ENCODE data around the gene THADA.

The THADA gene

DNA sequence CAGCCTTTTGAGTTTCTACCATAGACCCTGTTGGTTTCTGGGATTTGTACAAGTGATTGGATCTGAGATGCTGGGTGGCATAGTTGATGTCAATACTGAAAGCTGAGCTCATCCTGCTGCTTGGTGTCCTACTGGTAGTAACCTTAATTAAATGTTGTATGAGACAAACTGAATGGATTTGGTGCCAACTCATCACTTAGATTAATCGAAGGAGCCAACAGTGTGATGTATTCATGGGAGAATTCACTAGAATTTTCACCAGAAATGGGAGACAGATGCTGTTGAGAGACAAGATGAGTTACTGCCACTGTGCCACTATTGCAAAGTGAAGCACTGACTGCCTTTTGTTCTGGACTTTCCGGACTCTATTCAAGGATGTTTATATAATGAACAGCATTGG is 158.5 kb downstream of the THADA start:
- Histone ChIP-seq H3K27me3 (ENCODE audit: control insufficient read depth in 2 of 2, insufficient read depth in 2 of 2, low read length in 2 of 2) (no peaks in the 10 kb centered on the region), H3K4me3 (ENCODE audit: low read length in 2 of 2) (no peak overlapping the region), H3K9me3 (ENCODE audit: control insufficient read depth in 2 of 2, low read length in 2 of 2) (no peaks in the 10 kb centered on the region), H3K9ac (ENCODE audit: low read depth in 1 of 2, low read length in 2 of 2) (no peak overlapping the region), H3K27ac (ENCODE audit: low read depth in 2 of 2, low read length in 2 of 2) (no peak overlapping the region), H3K36me3 (ENCODE audit: control insufficient read depth in 2 of 2, insufficient read depth in 2 of 2, low read length in 2 of 2) (no peaks in the 10 kb centered on the region), H3K4me1 (ENCODE audit: control insufficient read depth in 2 of 2, insufficient read depth in 2 of 2, low read length in 2 of 2) (peaks cover 0 to 3% of the 10 kb centered on the region in 2 donors)

DNA sequence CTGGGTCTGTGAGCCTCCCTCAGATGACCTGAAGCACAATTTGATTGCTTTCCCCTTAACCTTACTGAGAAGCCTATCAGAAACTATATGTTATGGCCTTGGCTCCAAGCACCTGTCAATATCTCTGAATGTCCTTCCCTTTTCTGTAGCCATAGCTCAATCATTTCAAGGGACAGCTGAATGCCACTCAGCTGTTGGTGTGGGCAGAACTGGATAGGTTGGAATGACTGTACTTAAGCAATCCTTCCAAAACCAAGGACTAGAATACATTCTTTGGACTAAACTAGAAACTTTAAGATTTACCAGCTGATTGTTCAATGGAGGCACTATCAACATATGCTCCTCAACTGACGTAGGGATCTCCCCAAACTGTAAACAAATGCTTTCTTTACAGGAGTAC is 159.4 kb downstream of the THADA start:
- Histone ChIP-seq H3K4me1 (ENCODE audit: control insufficient read depth in 2 of 2, insufficient read depth in 2 of 2, low read length in 2 of 2) (peaks cover 0 to 3% of the 10 kb centered on the region in 2 donors), H3K36me3 (ENCODE audit: control insufficient read depth in 2 of 2, insufficient read depth in 2 of 2, low read length in 2 of 2) (no peaks in the 10 kb centered on the region), H3K4me3 (ENCODE audit: low read length in 2 of 2) (no peak overlapping the region), H3K9ac (ENCODE audit: low read depth in 1 of 2, low read length in 2 of 2) (no peak overlapping the region), H3K9me3 (ENCODE audit: control insufficient read depth in 2 of 2, low read length in 2 of 2) (no peaks in the 10 kb centered on the region), H3K27me3 (ENCODE audit: control insufficient read depth in 2 of 2, insufficient read depth in 2 of 2, low read length in 2 of 2) (no peaks in the 10 kb centered on the region), H3K27ac (ENCODE audit: low read depth in 2 of 2, low read length in 2 of 2) (no peak overlapping the region)

DNA sequence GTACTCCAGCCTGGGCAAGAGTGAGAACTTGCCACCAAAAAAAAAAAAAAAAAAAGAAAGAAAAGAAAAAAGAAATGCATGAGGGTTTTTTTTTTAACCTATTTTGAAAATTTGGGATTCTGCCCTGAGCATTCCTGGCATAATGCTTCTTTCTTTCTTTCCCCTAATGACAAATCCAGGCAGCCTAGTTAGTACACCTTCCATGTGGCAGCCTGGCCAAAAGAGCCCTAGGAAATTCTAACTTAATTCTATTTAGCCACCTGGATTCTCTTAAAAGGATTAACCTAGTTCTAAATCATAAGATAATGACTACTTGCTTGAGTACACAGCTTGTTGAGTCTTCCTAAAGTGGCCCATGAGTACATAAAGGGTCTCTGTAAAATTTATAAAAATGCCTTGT is 160.1 kb downstream of the THADA start:
- H3K9ac ChIP-seq (ENCODE audit: low read depth in 1 of 2, low read length in 2 of 2), result no peak overlapping the region
- no peak overlapping the region for H3K27ac ChIP-seq (ENCODE audit: low read depth in 2 of 2, low read length in 2 of 2)
- H3K9me3 ChIP-seq (ENCODE audit: control insufficient read depth in 2 of 2, low read length in 2 of 2), result no peaks in the 10 kb centered on the region
- H3K27me3 ChIP-seq (ENCODE audit: control insufficient read depth in 2 of 2, insufficient read depth in 2 of 2, low read length in 2 of 2), result no peaks in the 10 kb centered on the region
- no peaks in the 10 kb centered on the region for H3K36me3 ChIP-seq (ENCODE audit: control insufficient read depth in 2 of 2, insufficient read depth in 2 of 2, low read length in 2 of 2)
- H3K4me3 ChIP-seq (ENCODE audit: low read length in 2 of 2), result no peak overlapping the region
- peaks cover 0 to 2% of the 10 kb centered on the region in 2 donors for H3K4me1 ChIP-seq (ENCODE audit: control insufficient read depth in 2 of 2, insufficient read depth in 2 of 2, low read length in 2 of 2)

DNA sequence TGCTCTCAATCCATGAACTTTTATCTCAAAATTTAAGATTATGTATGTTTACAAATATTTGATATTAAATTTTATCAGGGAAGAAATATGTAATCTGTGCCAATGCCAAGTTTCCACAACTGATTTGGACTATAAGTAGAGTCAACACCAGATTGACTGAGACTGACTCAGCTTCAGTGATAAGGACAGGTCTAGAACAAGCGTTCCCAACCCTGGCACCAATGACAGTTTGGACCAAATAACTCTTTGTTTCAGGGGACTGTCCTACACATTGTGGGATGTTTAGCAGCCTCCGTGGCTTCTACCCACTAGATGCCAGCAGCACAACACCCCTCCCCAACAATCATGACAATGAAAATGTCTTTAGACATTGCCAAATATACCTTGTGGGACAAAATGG is 165.3 kb downstream of the THADA start:
- Histone ChIP-seq H3K27ac (ENCODE audit: low read depth in 2 of 2, low read length in 2 of 2) (no peak overlapping the region), H3K27me3 (ENCODE audit: control insufficient read depth in 2 of 2, insufficient read depth in 2 of 2, low read length in 2 of 2) (no peaks in the 10 kb centered on the region), H3K9me3 (ENCODE audit: control insufficient read depth in 2 of 2, low read length in 2 of 2) (no peaks in the 10 kb centered on the region), H3K9ac (ENCODE audit: low read depth in 1 of 2, low read length in 2 of 2) (no peak overlapping the region), H3K4me1 (ENCODE audit: control insufficient read depth in 2 of 2, insufficient read depth in 2 of 2, low read length in 2 of 2) (peaks cover 16 to 17% of the 10 kb centered on the region in 2 donors), H3K36me3 (ENCODE audit: control insufficient read depth in 2 of 2, insufficient read depth in 2 of 2, low read length in 2 of 2) (peaks cover 0 to 2% of the 10 kb centered on the region in 2 donors), H3K4me3 (ENCODE audit: low read length in 2 of 2) (no peak overlapping the region)

DNA sequence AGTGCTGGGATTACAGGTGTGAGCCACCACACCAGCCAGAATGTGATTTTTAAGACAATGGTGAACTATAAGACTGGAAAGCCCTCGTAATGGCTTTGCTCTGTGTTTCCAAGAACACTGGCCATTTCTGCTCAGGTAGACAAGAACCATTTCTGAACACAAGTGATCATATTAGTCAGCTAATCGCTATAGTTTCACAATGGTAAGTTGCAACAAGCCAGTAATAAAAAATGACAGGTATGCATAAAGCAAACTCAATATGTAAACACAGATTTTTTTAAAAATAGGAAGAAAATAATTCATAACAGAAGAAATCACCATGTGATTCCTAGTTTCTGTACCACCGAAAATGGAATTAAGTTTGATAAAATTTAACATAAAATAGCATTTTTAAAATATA is 166.5 kb downstream of the THADA start:
- no peaks in the 10 kb centered on the region for H3K27me3 ChIP-seq (ENCODE audit: control insufficient read depth in 2 of 2, insufficient read depth in 2 of 2, low read length in 2 of 2)
- H3K36me3 ChIP-seq (ENCODE audit: control insufficient read depth in 2 of 2, insufficient read depth in 2 of 2, low read length in 2 of 2), result peaks cover 0 to 2% of the 10 kb centered on the region in 2 donors
- H3K4me1 ChIP-seq (ENCODE audit: control insufficient read depth in 2 of 2, insufficient read depth in 2 of 2, low read length in 2 of 2), result peaks cover 21 to 27% of the 10 kb centered on the region in 2 donors
- no peak overlapping the region for H3K27ac ChIP-seq (ENCODE audit: low read depth in 2 of 2, low read length in 2 of 2)
- no peak overlapping the region for H3K4me3 ChIP-seq (ENCODE audit: low read length in 2 of 2)
- H3K9ac ChIP-seq (ENCODE audit: low read depth in 1 of 2, low read length in 2 of 2), result no peak overlapping the region
- no peaks in the 10 kb centered on the region for H3K9me3 ChIP-seq (ENCODE audit: control insufficient read depth in 2 of 2, low read length in 2 of 2)

DNA sequence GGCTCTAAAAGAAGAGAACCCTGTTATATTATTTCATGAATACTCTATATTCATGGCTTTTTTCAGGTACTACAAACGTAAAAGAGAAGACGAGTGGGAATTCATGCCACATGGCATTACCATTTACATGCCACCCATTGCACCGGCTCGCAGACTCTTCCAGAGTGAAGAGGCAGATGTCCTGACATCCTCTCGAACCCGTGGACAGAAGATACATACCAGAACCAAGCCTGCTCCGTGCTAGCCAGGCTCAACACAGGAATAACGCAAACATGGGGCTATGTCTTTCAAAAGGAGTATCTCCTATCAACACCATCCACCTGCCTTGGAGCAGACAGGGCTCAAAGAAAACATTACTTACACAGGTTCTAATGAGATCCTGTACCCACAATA is 168.8 kb downstream of the THADA start:
- no peak overlapping the region for H3K9ac ChIP-seq (ENCODE audit: low read depth in 1 of 2, low read length in 2 of 2)
- no peaks in the 10 kb centered on the region for H3K27me3 ChIP-seq (ENCODE audit: control insufficient read depth in 2 of 2, insufficient read depth in 2 of 2, low read length in 2 of 2)
- peak overlapping the region; percentile 71 to 73 for H3K27ac ChIP-seq (ENCODE audit: low read depth in 2 of 2, low read length in 2 of 2)
- H3K4me3 ChIP-seq (ENCODE audit: low read length in 2 of 2), result no peak overlapping the region
- peaks cover 0 to 2% of the 10 kb centered on the region in 2 donors for H3K36me3 ChIP-seq (ENCODE audit: control insufficient read depth in 2 of 2, insufficient read depth in 2 of 2, low read length in 2 of 2)
- no peaks in the 10 kb centered on the region for H3K9me3 ChIP-seq (ENCODE audit: control insufficient read depth in 2 of 2, low read length in 2 of 2)
- peaks cover 23 to 29% of the 10 kb centered on the region in 2 donors for H3K4me1 ChIP-seq (ENCODE audit: control insufficient read depth in 2 of 2, insufficient read depth in 2 of 2, low read length in 2 of 2)

DNA sequence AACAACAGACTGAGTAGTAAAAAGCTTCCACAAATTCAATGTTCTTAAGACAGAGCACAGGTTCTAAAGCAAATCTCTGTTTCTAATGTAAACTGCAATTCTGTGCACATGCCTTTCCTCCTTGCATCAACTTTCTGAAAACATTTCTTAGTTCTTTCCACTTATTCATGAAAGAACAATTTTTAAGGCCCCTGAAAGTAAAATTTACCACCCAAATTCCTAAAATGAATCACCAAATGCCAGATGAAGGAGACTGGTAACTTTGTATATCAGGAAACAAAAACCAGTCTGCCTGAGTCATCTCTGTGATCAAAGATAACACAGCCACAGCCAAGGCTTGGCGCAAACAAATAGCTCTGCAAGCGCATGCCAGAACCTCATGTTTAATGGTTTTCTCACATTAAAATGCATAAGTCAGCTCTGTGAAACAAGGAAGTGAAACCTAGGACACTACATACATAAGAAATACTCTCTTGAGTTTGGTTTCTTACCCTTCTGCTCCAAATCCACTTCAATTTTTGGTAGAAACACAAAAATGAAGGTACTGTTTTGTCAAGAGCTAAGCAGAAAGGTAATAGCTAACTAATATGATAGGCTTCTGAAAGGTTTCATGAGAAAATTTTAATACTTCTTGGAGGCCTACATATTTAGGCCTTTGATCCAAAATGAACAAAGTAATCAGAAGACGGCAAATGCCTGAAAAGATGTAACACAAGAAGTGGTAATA is 169.4 kb downstream of the THADA start:
- peaks cover 23 to 29% of the 10 kb centered on the region in 2 donors for H3K4me1 ChIP-seq (ENCODE audit: control insufficient read depth in 2 of 2, insufficient read depth in 2 of 2, low read length in 2 of 2)
- no peak overlapping the region for H3K9ac ChIP-seq (ENCODE audit: low read depth in 1 of 2, low read length in 2 of 2)
- no peak overlapping the region for H3K4me3 ChIP-seq (ENCODE audit: low read length in 2 of 2)
- peak overlapping the region; percentile 71 to 73 for H3K27ac ChIP-seq (ENCODE audit: low read depth in 2 of 2, low read length in 2 of 2)
- H3K9me3 ChIP-seq (ENCODE audit: control insufficient read depth in 2 of 2, low read length in 2 of 2), result no peaks in the 10 kb centered on the region
- peaks cover 0 to 2% of the 10 kb centered on the region in 2 donors for H3K36me3 ChIP-seq (ENCODE audit: control insufficient read depth in 2 of 2, insufficient read depth in 2 of 2, low read length in 2 of 2)
- H3K27me3 ChIP-seq (ENCODE audit: control insufficient read depth in 2 of 2, insufficient read depth in 2 of 2, low read length in 2 of 2), result no peaks in the 10 kb centered on the region

DNA sequence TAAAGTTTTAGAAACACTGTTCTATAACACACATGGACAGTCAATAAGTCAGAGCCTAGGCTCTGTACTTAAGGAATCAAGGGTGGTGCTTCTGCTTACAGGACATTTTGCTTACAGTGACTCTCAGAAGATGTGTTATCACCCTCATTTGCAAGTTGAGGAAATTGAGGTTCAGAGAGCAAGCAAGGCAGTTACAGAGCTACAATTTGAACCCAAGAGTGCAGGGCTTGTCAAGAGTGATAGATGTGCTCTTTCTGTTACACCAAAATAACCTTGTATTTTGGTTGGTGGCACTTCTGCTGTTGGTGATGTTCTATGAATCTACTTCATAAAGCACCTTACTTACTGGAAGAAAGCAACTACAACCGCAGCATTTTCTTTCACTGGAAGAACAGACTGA is 170.2 kb downstream of the THADA start:
- H3K36me3 ChIP-seq (ENCODE audit: control insufficient read depth in 2 of 2, insufficient read depth in 2 of 2, low read length in 2 of 2), result peaks cover 0 to 2% of the 10 kb centered on the region in 2 donors

DNA sequence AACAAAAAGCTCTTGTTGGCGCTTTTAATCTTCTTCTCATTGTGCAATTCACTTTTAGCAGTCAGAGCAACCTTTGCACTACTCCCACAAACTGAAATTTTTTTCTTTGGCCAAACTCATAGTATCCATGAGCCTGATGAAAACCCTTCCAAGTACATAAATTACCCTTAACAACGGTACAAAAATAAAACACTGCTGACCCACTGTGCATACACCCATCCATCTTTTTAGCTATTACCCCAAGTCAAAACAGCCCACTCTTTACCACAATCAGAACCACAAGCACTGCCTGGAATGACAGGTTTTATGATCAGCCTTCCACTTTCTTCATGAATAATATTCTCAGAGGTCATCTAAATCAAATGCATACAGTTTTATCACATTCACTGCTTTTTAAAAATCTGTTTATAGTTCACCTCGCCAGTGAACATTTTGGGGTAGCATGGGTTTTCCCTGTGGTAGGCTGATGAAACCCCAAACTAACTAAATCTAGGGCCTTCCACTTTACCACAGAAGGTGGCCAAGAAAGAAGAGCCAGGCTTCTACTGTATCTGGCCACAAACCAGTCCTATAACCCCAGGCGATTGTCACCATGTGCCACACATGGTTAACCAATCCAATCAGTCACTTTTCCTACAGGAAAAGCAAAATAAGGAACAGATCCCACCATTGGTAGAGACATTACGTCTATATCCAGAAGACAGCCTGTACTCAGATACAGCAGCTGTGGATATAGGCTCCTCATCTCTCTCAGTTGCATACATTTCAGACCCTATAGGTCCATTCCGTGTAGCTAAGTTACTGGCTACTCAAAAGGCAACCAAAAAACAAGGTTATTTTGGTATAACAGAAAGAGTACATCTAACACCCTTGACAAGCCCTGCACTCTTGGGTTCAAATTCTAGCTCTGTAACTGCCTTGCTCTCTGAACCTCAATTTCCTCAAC is 171.3 kb downstream of the THADA start:
- Histone ChIP-seq H3K27ac (ENCODE audit: low read depth in 2 of 2, low read length in 2 of 2) (peak overlapping the region; percentile 17 to 30), H3K9ac (ENCODE audit: low read depth in 1 of 2, low read length in 2 of 2) (no peak overlapping the region), H3K4me1 (ENCODE audit: control insufficient read depth in 2 of 2, insufficient read depth in 2 of 2, low read length in 2 of 2) (peaks cover 23 to 29% of the 10 kb centered on the region in 2 donors), H3K9me3 (ENCODE audit: control insufficient read depth in 2 of 2, low read length in 2 of 2) (no peaks in the 10 kb centered on the region), H3K4me3 (ENCODE audit: low read length in 2 of 2) (no peak overlapping the region), H3K36me3 (ENCODE audit: control insufficient read depth in 2 of 2, insufficient read depth in 2 of 2, low read length in 2 of 2) (peaks cover 0 to 2% of the 10 kb centered on the region in 2 donors), H3K27me3 (ENCODE audit: control insufficient read depth in 2 of 2, insufficient read depth in 2 of 2, low read length in 2 of 2) (no peaks in the 10 kb centered on the region)

More for the DNA sequence above, 170.2 kb downstream of the THADA start:
- peaks cover 23 to 29% of the 10 kb centered on the region in 2 donors for H3K4me1 ChIP-seq (ENCODE audit: control insufficient read depth in 2 of 2, insufficient read depth in 2 of 2, low read length in 2 of 2)
- no peaks in the 10 kb centered on the region for H3K9me3 ChIP-seq (ENCODE audit: control insufficient read depth in 2 of 2, low read length in 2 of 2)
- no peak overlapping the region for H3K4me3 ChIP-seq (ENCODE audit: low read length in 2 of 2)
- no peaks in the 10 kb centered on the region for H3K27me3 ChIP-seq (ENCODE audit: control insufficient read depth in 2 of 2, insufficient read depth in 2 of 2, low read length in 2 of 2)
- H3K9ac ChIP-seq (ENCODE audit: low read depth in 1 of 2, low read length in 2 of 2), result no peak overlapping the region
- H3K27ac ChIP-seq (ENCODE audit: low read depth in 2 of 2, low read length in 2 of 2), result peak overlapping the region; percentile 52 to 71

DNA sequence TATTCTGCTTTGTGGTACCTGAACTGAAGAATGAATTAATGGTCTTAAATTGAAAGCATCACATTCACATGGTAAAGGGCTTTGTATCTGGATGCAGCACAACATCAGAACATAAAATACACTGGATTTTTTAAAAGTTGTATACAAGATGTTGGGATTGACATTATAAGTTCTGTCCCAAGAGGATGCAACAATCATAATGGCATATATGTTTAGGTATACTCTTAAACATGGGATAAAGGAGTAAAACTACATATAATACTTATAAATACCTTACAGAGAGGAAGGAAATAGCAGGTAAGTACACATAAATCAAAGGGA is 171.9 kb downstream of the THADA start:
- Histone ChIP-seq H3K4me3 (ENCODE audit: low read length in 2 of 2) (no peak overlapping the region), H3K4me1 (ENCODE audit: control insufficient read depth in 2 of 2, insufficient read depth in 2 of 2, low read length in 2 of 2) (peaks cover 23 to 29% of the 10 kb centered on the region in 2 donors), H3K9ac (ENCODE audit: low read depth in 1 of 2, low read length in 2 of 2) (no peak overlapping the region), H3K27ac (ENCODE audit: low read depth in 2 of 2, low read length in 2 of 2) (peak overlapping the region in 1 of 2 donors; percentile 5), H3K27me3 (ENCODE audit: control insufficient read depth in 2 of 2, insufficient read depth in 2 of 2, low read length in 2 of 2) (no peaks in the 10 kb centered on the region), H3K9me3 (ENCODE audit: control insufficient read depth in 2 of 2, low read length in 2 of 2) (no peaks in the 10 kb centered on the region), H3K36me3 (ENCODE audit: control insufficient read depth in 2 of 2, insufficient read depth in 2 of 2, low read length in 2 of 2) (peaks cover 0 to 2% of the 10 kb centered on the region in 2 donors)
